Peyer's patch (tissue), 4 donors: Measurements from ENCODE around the gene PDE4B.

Experiments
- POLR2A ChIP-seq, 2 donors: fragments of 450-650 bp; IDR thresholded peaks; one replicate each; pipeline ENCODE4 v1.5.1; 2017; ENCODE audit warnings: antibody characterized with exemption in 2 of 2, mild to moderate bottlenecking in 2 of 2, moderate library complexity in 2 of 2
- TF ChIP-seq, protein P1 (sequence below), 6 experiments: fragments of 450-650 bp in 4 of 6; fragments of 200-600 bp in 2 of 6; sonication (generic) in 1 of 6; IDR thresholded peaks; one replicate each; pipeline ENCODE4 v1.5.1; 2017 to 2019; ENCODE audit warnings: antibody characterized with exemption in 6 of 6, mild to moderate bottlenecking in 3 of 6, moderate library complexity in 1 of 6

DNA sequence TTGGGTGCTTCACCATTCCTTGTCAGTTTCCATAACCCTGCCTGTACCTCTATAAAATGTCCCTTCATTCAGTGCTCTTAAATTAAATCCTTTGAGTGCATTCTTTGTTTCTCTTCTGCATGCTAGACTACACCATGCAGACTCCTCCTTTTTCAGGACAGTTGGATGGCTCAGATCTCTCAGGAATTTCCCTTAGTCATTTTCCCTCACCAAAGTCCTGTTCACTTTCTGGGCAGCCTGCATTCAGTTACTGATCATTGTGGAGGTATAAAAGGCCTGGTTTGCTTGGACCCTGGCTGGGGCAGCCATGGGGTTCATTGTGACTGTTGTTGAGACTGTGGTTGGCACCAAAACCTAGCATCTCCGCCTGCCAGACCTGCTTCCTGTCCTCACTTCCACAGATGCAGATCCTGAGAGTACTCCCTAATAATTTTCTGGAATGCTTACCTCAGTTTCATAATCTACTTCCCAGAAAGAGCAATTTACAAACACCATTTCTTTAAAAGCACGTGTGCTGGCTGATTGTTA is 88.4 kb downstream of the PDE4B start:
- no peak for TF ChIP-seq POLR2A (IDR thresholded peaks at IDR 0.05)
- TF ChIP-seq, protein P1, sequence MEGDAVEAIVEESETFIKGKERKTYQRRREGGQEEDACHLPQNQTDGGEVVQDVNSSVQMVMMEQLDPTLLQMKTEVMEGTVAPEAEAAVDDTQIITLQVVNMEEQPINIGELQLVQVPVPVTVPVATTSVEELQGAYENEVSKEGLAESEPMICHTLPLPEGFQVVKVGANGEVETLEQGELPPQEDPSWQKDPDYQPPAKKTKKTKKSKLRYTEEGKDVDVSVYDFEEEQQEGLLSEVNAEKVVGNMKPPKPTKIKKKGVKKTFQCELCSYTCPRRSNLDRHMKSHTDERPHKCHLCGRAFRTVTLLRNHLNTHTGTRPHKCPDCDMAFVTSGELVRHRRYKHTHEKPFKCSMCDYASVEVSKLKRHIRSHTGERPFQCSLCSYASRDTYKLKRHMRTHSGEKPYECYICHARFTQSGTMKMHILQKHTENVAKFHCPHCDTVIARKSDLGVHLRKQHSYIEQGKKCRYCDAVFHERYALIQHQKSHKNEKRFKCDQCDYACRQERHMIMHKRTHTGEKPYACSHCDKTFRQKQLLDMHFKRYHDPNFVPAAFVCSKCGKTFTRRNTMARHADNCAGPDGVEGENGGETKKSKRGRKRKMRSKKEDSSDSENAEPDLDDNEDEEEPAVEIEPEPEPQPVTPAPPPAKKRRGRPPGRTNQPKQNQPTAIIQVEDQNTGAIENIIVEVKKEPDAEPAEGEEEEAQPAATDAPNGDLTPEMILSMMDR (IDR thresholded peaks at IDR 0.05), result no peak
